Fibroblast of pulmonary artery (primary cell): Measurements from ENCODE around the gene AGPAT4.

Source experiments
- DNase-seq: peaks from one replicate; pipeline ENCODE4 v3.0.0-alpha.2; 2010; ENCODE audit warnings: low read depth
- H3K4me3 ChIP-seq: replicated peaks from 2 replicates; pipeline ENCODE4 v1.5.1; 2011; ENCODE audit warnings: low read depth, mild to moderate bottlenecking, control low read depth, low read length, moderate library complexity
- TF ChIP-seq, protein P1 (sequence below): IDR thresholded peaks from 2 replicates; pipeline ENCODE4 v1.5.1; 2011; ENCODE audit warnings: mild to moderate bottlenecking, control low read depth, low read length, inconsistent platforms; ENCODE audit errors: missing control alignments

The AGPAT4 gene

DNA sequence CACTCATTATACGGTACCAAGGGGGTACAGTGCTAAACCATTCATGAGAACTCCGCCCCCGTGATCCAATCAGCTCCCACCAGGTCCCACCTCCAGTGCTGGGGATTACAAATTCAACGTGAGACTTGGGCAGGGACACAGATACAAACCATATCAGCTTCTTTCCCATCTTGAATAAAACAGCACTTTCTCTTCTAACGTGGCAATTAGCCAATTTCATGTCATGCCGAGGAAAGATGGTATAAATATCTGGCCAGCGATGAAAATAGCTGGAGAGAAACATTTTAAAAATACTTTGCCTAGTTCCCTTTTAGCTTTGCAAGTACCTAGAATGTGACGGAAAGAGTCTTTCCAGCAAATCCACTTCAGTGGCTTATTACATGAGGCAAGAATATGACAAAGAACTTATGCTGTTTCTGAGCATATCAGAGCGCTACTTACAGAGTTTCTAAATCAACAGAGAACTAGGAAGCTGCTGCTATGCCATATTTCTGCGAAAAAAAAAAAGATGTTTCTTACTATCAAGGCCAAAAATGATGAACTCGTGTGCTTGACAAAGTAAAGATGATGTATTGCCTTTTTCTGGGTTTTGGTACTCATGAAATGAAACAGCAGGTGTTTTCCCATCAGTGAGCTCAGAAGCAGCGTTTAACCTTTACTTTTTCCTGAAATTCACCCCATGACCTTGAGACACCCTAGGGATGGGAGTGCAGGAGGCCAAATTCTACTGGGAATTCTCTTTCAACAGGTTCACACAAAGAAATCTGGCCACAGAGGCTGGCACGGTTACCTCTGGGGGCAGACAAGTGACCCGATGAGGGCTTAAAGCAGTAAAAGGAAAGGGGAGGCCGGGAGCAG is 37.9 kb downstream of the AGPAT4 start:
- no peak for DNase-seq
- TF ChIP-seq, protein P1, sequence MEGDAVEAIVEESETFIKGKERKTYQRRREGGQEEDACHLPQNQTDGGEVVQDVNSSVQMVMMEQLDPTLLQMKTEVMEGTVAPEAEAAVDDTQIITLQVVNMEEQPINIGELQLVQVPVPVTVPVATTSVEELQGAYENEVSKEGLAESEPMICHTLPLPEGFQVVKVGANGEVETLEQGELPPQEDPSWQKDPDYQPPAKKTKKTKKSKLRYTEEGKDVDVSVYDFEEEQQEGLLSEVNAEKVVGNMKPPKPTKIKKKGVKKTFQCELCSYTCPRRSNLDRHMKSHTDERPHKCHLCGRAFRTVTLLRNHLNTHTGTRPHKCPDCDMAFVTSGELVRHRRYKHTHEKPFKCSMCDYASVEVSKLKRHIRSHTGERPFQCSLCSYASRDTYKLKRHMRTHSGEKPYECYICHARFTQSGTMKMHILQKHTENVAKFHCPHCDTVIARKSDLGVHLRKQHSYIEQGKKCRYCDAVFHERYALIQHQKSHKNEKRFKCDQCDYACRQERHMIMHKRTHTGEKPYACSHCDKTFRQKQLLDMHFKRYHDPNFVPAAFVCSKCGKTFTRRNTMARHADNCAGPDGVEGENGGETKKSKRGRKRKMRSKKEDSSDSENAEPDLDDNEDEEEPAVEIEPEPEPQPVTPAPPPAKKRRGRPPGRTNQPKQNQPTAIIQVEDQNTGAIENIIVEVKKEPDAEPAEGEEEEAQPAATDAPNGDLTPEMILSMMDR = no peak
- H3K4me3 ChIP-seq = no peak overlapping the region

- peak; percentile 93 for DNase-seq
Observed at GRCh38 chr6:161233986-161234661, 39.7 kb downstream of the AGPAT4 start.

GRCh38 chr6:161232467-161232866 is 41.4 kb downstream of the AGPAT4 start:
- no peak for DNase-seq
- H3K4me3 ChIP-seq = no peak overlapping the region
- TF ChIP-seq, protein P1 = no peak

More at GRCh38 chr6:161233986-161234661, 39.7 kb downstream of the AGPAT4 start:
- TF ChIP-seq, protein P1 = no peak
- H3K4me3 ChIP-seq = no peak overlapping the region

DNA sequence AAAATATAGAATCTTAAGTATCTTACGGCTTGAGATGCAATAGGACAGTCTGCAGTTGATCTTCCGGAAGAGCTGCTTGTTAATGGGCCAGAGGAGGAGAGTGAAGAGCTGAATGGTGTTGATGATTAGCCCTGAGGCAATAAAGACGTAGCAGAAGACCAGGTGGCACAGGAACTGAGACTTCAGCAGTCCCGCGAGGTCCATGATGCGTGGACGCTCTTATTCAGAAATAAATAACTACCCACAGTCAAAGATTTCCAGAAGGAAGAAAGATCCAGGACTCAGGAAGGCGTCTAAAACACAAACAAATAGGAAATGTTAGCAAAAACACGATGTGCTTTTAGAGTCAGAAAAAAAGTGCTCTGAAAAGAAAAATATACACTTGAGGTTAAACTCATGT is 41.9 kb downstream of the AGPAT4 start:
- TF ChIP-seq, protein P1 = no peak
- DNase-seq = no peak
- no peak overlapping the region for H3K4me3 ChIP-seq

DNA sequence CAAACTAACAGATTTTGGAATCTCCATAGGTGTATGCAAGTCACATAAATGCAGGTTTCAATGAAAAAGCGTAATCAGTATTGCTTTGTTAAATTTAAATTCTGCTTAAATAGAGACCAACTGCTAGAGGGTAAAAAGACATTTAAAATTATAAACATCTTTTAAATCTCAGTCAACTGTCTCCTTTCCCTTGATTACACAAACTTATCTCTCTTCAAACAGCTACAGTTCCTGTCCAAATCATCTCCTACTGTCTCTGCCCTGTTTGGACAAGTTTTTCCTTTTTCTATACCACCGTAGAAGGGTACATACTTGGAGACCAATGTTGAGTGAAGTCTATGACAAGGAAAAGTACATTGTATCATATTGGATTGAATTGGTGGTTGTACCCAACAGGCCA is 43.5 kb downstream of the AGPAT4 start:
- DNase-seq = no peak
- H3K4me3 ChIP-seq = no peak overlapping the region
- TF ChIP-seq, protein P1 = no peak

- peak; percentile 82 for DNase-seq
- TF ChIP-seq, protein P1 = no peak
- no peak overlapping the region for H3K4me3 ChIP-seq
Observed at GRCh38 chr6:161228921-161229591, 44.8 kb downstream of the AGPAT4 start.
